CD4-positive, CD25-positive, alpha-beta regulatory T cell (primary cell): Measurements from ENCODE around the gene SIX1. TPM values are rescaled to one million over a fixed set of nuclear protein-coding genes. Genes with fewer than 3 reads are reported as not detected.

Experiments
- ATAC-seq, 2 donors: fragments of 150-1000 bp; cut with Tn5 transposase; one replicate each; pipeline ENCODE4 v1.10.0; 2021; ENCODE audit warnings: low read depth in 2 of 2, moderate number of reproducible peaks in 2 of 2, moderate library complexity in 1 of 2
- DNase-seq, 3 donors: peaks; one replicate each; pipeline versions ENCODE4 v3.0.0 to v3.0.0-alpha.2; 2012 to 2022; ENCODE audit warnings: mixed read lengths in 1 of 3
- H3K27ac ChIP-seq: one replicate; pipeline ENCODE4 v1.7.0; 2013; ENCODE audit warnings: mild to moderate bottlenecking, low read length; ENCODE audit not compliant: insufficient read depth, poor library complexity, severe bottlenecking
- H3K27me3 ChIP-seq: one replicate; pipeline ENCODE4 v1.7.0; 2013; ENCODE audit warnings: low read length; ENCODE audit not compliant: control insufficient read depth, insufficient read depth
- H3K36me3 ChIP-seq: one replicate; pipeline ENCODE4 v1.7.0; 2013; ENCODE audit warnings: mild to moderate bottlenecking, low read length, moderate library complexity; ENCODE audit not compliant: control insufficient read depth, insufficient read depth
- H3K4me1 ChIP-seq: 2 replicates; pipeline ENCODE4 v1.7.0; 2013; ENCODE audit warnings: mild to moderate bottlenecking, low read length; ENCODE audit not compliant: insufficient read depth, control insufficient read depth, poor library complexity, severe bottlenecking
- H3K4me3 ChIP-seq: one replicate; pipeline ENCODE4 v1.7.0; 2013; ENCODE audit warnings: low read depth, mild to moderate bottlenecking, low read length, moderate library complexity
- H3K9me3 ChIP-seq, 2 experiments: 1 replicate in 1 of 2; 2 replicates in 1 of 2; pipeline ENCODE4 v1.7.0; 2013; ENCODE audit warnings: low read length in 2 of 2, mild to moderate bottlenecking in 1 of 2, moderate library complexity in 1 of 2; ENCODE audit not compliant: control insufficient read depth in 2 of 2
- H3K27ac Mint-ChIP-seq, 3 donors: one replicate each; pipeline ENCODE4 v1.8.0; 2020 to 2022; ENCODE audit warnings: mild to moderate bottlenecking in 3 of 3, mixed read lengths in 3 of 3, moderate library complexity in 2 of 3
- H3K27me3 Mint-ChIP-seq: one replicate; pipeline ENCODE4 v1.8.0; 2022; ENCODE audit warnings: mild to moderate bottlenecking, mixed read lengths
- H3K36me3 Mint-ChIP-seq: one replicate; pipeline ENCODE4 v1.8.0; 2020; ENCODE audit warnings: mixed read lengths
- H3K4me1 Mint-ChIP-seq, 4 donors: one replicate each; pipeline ENCODE4 v1.8.0; 2020 to 2022; ENCODE audit warnings: mixed read lengths in 4 of 4, mild to moderate bottlenecking in 1 of 4
- H3K4me3 Mint-ChIP-seq, 4 donors: one replicate each; pipeline ENCODE4 v1.8.0; 2020 to 2022; ENCODE audit warnings: mild to moderate bottlenecking in 4 of 4, mixed read lengths in 4 of 4, moderate library complexity in 3 of 4
- H3K9me3 Mint-ChIP-seq, 7 donors: one replicate each; pipeline ENCODE4 v1.8.0; 2020 to 2022; ENCODE audit warnings: mixed read lengths in 7 of 7, mild to moderate bottlenecking in 3 of 7, moderate library complexity in 2 of 7
- polyA plus RNA-seq, 4 donors: library from polyadenylated mRNA; unstranded; fragments of 300-500 nt; fragmentation: Illumina TruSeq; gene quantifications; one replicate each; pipeline ENCODE4 v1.2.3, GENCODE V29; 2021
- total RNA-seq: library from RNA; stranded (reverse); gene quantifications from one replicate; pipeline ENCODE4 v1.2.3, GENCODE V29; 2022

The SIX1 gene
- total and polyA plus RNA-seq, 5 donors from 2014 or later, result not detected

GRCh38 chr14:60658909-60659585 is 9.8 kb upstream of the SIX1 start:
- no peaks in the 10 kb centered on the region for H3K36me3 ChIP-seq
- Mint-ChIP-seq H3K27ac (no peak overlapping the region), H3K36me3 (no peaks in the 10 kb centered on the region), H3K4me1 (peaks cover 6 to 35% (median 12%) of the 10 kb centered on the region in 4 donors), H3K4me3 (peak overlapping the region in 1 of 4 donors; percentile 78), H3K9me3 (peaks cover 0 to 5% (median 0%) of the 10 kb centered on the region in 7 donors), H3K27me3 (peaks cover 87% of the 10 kb centered on the region)
- peaks cover 22% of the 10 kb centered on the region for H3K4me1 ChIP-seq
- H3K9me3 ChIP-seq, result no peaks in the 10 kb centered on the region
- DNase-seq, result no peak
- H3K27me3 ChIP-seq, result peaks cover 37% of the 10 kb centered on the region
- ATAC-seq, result no peak
- H3K4me3 ChIP-seq, result no peak overlapping the region
- no peak overlapping the region for H3K27ac ChIP-seq

- H3K27ac Mint-ChIP-seq, result no peak overlapping the region
- no peaks in the 10 kb centered on the region for H3K36me3 Mint-ChIP-seq
- no peak overlapping the region for H3K27ac ChIP-seq
- no peaks in the 10 kb centered on the region for H3K36me3 ChIP-seq
- H3K9me3 Mint-ChIP-seq, result peaks cover 0 to 5% (median 0%) of the 10 kb centered on the region in 7 donors
- no peaks in the 10 kb centered on the region for H3K9me3 ChIP-seq
- DNase-seq (no peak), ATAC-seq (no peak)
- peaks cover 43% of the 10 kb centered on the region for H3K27me3 ChIP-seq
- H3K4me3 Mint-ChIP-seq, result peak overlapping the region; percentile 62 to 78 (median 74)
- no peak overlapping the region for H3K4me3 ChIP-seq
- peaks cover 6 to 43% (median 16%) of the 10 kb centered on the region in 4 donors for H3K4me1 Mint-ChIP-seq
- peaks cover 22% of the 10 kb centered on the region for H3K4me1 ChIP-seq
- H3K27me3 Mint-ChIP-seq, result peaks cover 91% of the 10 kb centered on the region
Measured at GRCh38 chr14:60658211-60658690, 9.0 kb upstream of the SIX1 start.

DNA sequence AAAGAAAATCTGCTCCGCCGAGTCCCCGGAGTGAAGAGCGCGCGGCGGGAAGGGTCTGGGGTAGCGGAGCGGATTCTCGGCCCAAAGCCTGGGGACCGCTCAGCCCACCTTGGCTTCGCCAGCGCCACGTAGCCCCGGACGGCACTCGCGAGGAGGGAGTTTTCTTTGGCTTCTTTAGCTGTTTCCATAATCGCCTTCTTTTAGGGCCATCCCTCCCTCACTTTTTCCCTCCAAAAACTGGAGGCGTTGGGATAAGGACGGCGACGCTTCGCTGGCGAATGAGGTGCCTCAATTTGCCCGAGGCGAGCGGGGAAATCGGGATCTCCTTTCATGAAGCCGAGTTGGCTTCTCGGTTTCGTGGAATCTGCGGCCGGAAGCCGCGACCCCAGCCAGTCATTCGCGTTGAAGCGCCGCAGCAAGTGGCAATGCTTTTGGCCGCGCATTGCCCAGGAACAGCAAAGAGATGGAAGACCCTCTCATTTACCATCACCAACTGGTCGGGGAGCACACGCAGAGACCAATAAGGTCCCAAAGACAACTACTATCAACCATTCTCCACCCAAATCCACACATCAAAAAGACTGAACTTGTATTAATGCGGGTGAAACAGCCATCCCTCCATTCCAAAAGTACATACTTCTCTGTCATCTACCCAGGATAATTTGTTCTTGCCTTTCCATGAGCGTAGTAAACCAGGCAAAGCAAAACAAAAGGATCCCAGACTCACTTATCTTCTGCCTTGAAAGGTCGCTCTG is 8.4 kb upstream of the SIX1 start:
- Mint-ChIP-seq H3K27me3 (peaks cover 91% of the 10 kb centered on the region), H3K9me3 (peaks cover 0 to 5% (median 0%) of the 10 kb centered on the region in 7 donors), H3K36me3 (no peaks in the 10 kb centered on the region), H3K4me1 (peaks cover 6 to 48% (median 17%) of the 10 kb centered on the region in 4 donors), H3K4me3 (peak overlapping the region; percentile 74 to 86 (median 76)), H3K27ac (no peak overlapping the region)
- Histone ChIP-seq H3K9me3 (no peaks in the 10 kb centered on the region), H3K27ac (no peak overlapping the region), H3K36me3 (no peaks in the 10 kb centered on the region), H3K4me1 (peaks cover 28% of the 10 kb centered on the region), H3K27me3 (peaks cover 39% of the 10 kb centered on the region), H3K4me3 (no peak overlapping the region)
- no peak for ATAC-seq
- no peak for DNase-seq

- Mint-ChIP-seq H3K9me3 (peaks cover 0 to 1% (median 0%) of the 10 kb centered on the region in 7 donors), H3K27ac (no peak overlapping the region), H3K4me3 (peak overlapping the region in 3 of 4 donors; percentile 75 to 86 (median 79)), H3K27me3 (peaks cover 91% of the 10 kb centered on the region), H3K36me3 (no peaks in the 10 kb centered on the region), H3K4me1 (peaks cover 6 to 56% (median 17%) of the 10 kb centered on the region in 4 donors)
- ATAC-seq (peak; percentile 31 to 34), DNase-seq (no peak)
- H3K4me3 ChIP-seq, result no peak overlapping the region
- H3K27me3 ChIP-seq, result peaks cover 43% of the 10 kb centered on the region
- peaks cover 35% of the 10 kb centered on the region for H3K4me1 ChIP-seq
- no peaks in the 10 kb centered on the region for H3K36me3 ChIP-seq
- H3K27ac ChIP-seq, result no peak overlapping the region
- H3K9me3 ChIP-seq, result no peaks in the 10 kb centered on the region
Measured at GRCh38 chr14:60656686-60657455, 7.6 kb upstream of the SIX1 start.

GRCh38 chr14:60655898-60656685 is 6.8 kb upstream of the SIX1 start:
- Mint-ChIP-seq H3K27me3 (peaks cover 92% of the 10 kb centered on the region), H3K36me3 (no peaks in the 10 kb centered on the region), H3K4me3 (peak overlapping the region in 3 of 4 donors; percentile 34 to 79 (median 36)), H3K4me1 (peaks cover 6 to 61% (median 19%) of the 10 kb centered on the region in 4 donors), H3K9me3 (peaks cover 0 to 4% (median 0%) of the 10 kb centered on the region in 7 donors), H3K27ac (no peak overlapping the region)
- DNase-seq (no peak), ATAC-seq (no peak)
- Histone ChIP-seq H3K4me3 (no peak overlapping the region), H3K27me3 (peaks cover 45% of the 10 kb centered on the region), H3K27ac (no peak overlapping the region), H3K4me1 (peaks cover 35% of the 10 kb centered on the region), H3K9me3 (no peaks in the 10 kb centered on the region), H3K36me3 (no peaks in the 10 kb centered on the region)

- H3K9me3 ChIP-seq, result no peaks in the 10 kb centered on the region
- ATAC-seq (no peak), DNase-seq (no peak)
- no peaks in the 10 kb centered on the region for H3K36me3 ChIP-seq
- Mint-ChIP-seq H3K27me3 (peaks cover 96% of the 10 kb centered on the region), H3K4me3 (peak overlapping the region in 3 of 4 donors; percentile 36 to 79 (median 44)), H3K27ac (no peak overlapping the region), H3K9me3 (peaks cover 0 to 4% (median 0%) of the 10 kb centered on the region in 7 donors), H3K4me1 (peaks cover 6 to 61% (median 19%) of the 10 kb centered on the region in 4 donors), H3K36me3 (no peaks in the 10 kb centered on the region)
- peaks cover 35% of the 10 kb centered on the region for H3K4me1 ChIP-seq
- no peak overlapping the region for H3K4me3 ChIP-seq
- H3K27ac ChIP-seq, result no peak overlapping the region
- peaks cover 51% of the 10 kb centered on the region for H3K27me3 ChIP-seq
Measured at GRCh38 chr14:60655119-60655897, 6.0 kb upstream of the SIX1 start.
